GM10266 (cell line): Measurements from ENCODE around the gene KIRREL1.

Experiments used
- DNase-seq: peaks from one replicate; pipeline ENCODE4 v3.0.0; 2012; ENCODE audit errors: extremely low spot score
- CTCF ChIP-seq: IDR thresholded peaks from 2 replicates; pipeline ENCODE4 v1.5.1; 2012; ENCODE audit warnings: mild to moderate bottlenecking, low read depth; ENCODE audit not compliant: control insufficient read depth, insufficient read depth; ENCODE audit errors: missing control alignments

Gene KIRREL1

GRCh38 chr1:157985473-157985872, 8.0 kb upstream of the KIRREL1 start:
- DNase-seq: no peak
- TF ChIP-seq CTCF: no peak

DNA sequence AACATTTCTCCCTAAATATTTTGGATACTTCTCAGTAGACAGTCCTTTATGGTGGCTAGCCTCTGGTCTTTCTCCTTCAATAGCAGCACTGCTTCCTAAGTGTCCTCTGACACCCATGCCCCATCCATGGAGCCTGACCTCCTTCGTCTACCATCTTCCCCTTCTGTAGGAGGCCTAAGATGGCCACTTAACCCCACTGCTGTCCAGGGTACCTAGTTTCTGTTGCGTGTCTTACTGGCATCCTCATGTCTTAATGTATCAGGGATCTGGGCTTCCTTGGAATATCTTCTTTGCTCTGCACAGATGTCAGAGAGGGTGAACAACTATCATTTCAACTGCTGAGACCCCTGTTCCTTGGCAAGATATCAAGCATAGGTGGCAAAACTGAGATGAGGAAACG, 5.4 kb upstream of the KIRREL1 start:
- DNase-seq: no peak
- no peak for TF ChIP-seq CTCF

DNA sequence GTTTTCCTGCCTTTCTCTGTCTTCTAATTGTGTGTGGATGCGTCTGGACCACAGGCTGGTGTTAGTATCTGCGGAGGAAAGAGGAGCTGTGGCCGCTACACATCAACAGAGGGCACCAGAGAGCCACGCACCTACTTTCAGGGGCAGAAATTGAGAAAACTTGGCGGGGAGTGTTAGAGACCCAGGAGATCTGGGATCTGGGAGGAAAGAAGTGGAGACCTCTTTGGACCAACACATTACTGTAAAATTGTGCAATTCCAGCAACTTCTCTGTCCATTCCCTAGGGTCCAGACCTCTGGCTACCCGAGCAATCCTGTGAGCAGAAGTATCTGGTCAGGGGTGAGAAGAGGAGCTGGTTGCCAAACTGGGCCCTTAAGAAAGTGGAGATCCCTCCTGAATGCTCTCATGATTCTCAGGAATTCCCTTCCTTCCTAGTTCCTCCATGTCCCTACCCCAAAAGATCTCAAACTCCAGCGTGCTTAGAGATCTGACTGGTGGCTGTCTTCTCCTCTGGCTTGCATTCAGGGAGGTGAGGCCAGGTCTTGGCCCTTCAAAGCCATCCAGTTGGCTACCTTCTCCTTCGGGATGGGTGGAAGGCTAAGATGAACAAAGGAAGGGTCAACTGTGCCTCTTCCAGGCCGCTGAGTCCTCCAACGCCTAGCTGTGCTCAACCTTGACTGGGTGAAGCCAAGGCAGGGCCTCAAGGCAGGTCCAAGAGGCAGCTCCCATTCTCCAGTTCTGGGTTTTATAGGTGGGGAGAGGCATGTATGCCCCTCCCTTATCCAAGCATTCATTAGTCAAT, 1.2 kb upstream of the KIRREL1 start:
- DNase-seq: peak; percentile 80
- peak; percentile 88 for TF ChIP-seq CTCF

GRCh38 chr1:157992833-157993146, 655 bp upstream of the KIRREL1 start:
- DNase-seq: no peak
- no peak for TF ChIP-seq CTCF

- no peak for TF ChIP-seq CTCF
- no peak for DNase-seq
These were observed 617 bp downstream of the KIRREL1 start for GRCh38 chr1:157993918-157994605.

- DNase-seq: no peak
- TF ChIP-seq CTCF: no peak
These were observed 1.5 kb downstream of the KIRREL1 start for GRCh38 chr1:157994704-157995582.
